Effector memory CD4-positive, alpha-beta T cell (primary cell): Measurements from ENCODE around the gene LHX3.

Source experiments
- DNase-seq, 3 donors: peaks; one replicate each; pipeline ENCODE4 v3.0.0-alpha.2; 2020
- H3K27ac ChIP-seq: 2 replicates; pipeline ENCODE4 v1.7.0; 2013; ENCODE audit warnings: mild to moderate bottlenecking, low read length, moderate library complexity; ENCODE audit not compliant: insufficient read depth, poor library complexity, severe bottlenecking
- H3K27me3 ChIP-seq: replicated peaks from 2 replicates; pipeline ENCODE4 v1.7.0; 2013; ENCODE audit warnings: mild to moderate bottlenecking, low read length; ENCODE audit not compliant: insufficient read depth, control insufficient read depth, poor library complexity, severe bottlenecking
- H3K36me3 ChIP-seq: 2 replicates; pipeline ENCODE4 v1.7.0; 2013; ENCODE audit warnings: mild to moderate bottlenecking, low read length, moderate library complexity; ENCODE audit not compliant: control insufficient read depth, insufficient read depth
- H3K4me1 ChIP-seq: 2 replicates; pipeline ENCODE4 v1.7.0; 2013; ENCODE audit warnings: low read length, mild to moderate bottlenecking; ENCODE audit not compliant: control insufficient read depth, insufficient read depth, poor library complexity, severe bottlenecking
- H3K4me3 ChIP-seq: 2 replicates; pipeline ENCODE4 v1.7.0; 2013; ENCODE audit warnings: low read length, low read depth, mild to moderate bottlenecking; ENCODE audit not compliant: insufficient read depth, poor library complexity, severe bottlenecking
- H3K9me3 ChIP-seq: 2 replicates; pipeline ENCODE4 v1.7.0; 2013; ENCODE audit warnings: mild to moderate bottlenecking, low read length, moderate library complexity; ENCODE audit not compliant: control insufficient read depth

The LHX3 gene

GRCh38 chr9:136247947-136248637 lies 43.2 kb upstream of the LHX3 start:
- no peaks in the 10 kb centered on the region for H3K9me3 ChIP-seq
- no peaks in the 10 kb centered on the region for H3K27me3 ChIP-seq
- no peak overlapping the region for H3K27ac ChIP-seq
- peaks cover 25% of the 10 kb centered on the region for H3K4me1 ChIP-seq
- no peak for DNase-seq
- H3K4me3 ChIP-seq: no peak overlapping the region
- no peaks in the 10 kb centered on the region for H3K36me3 ChIP-seq

- H3K36me3 ChIP-seq: no peaks in the 10 kb centered on the region
- H3K4me1 ChIP-seq: peaks cover 25% of the 10 kb centered on the region
- H3K4me3 ChIP-seq: no peak overlapping the region
- no peaks in the 10 kb centered on the region for H3K9me3 ChIP-seq
- DNase-seq: no peak
- H3K27me3 ChIP-seq: no peaks in the 10 kb centered on the region
- no peak overlapping the region for H3K27ac ChIP-seq
Observed at GRCh38 chr9:136247551-136247916, 42.6 kb upstream of the LHX3 start.

- no peak for DNase-seq
- Histone ChIP-seq H3K9me3 (no peaks in the 10 kb centered on the region), H3K27me3 (no peaks in the 10 kb centered on the region), H3K4me3 (no peak overlapping the region), H3K4me1 (peaks cover 25% of the 10 kb centered on the region), H3K27ac (no peak overlapping the region), H3K36me3 (no peaks in the 10 kb centered on the region)
Observed at GRCh38 chr9:136246849-136247550, 42.1 kb upstream of the LHX3 start.

GRCh38 chr9:136245219-136246150 lies 40.6 kb upstream of the LHX3 start, which contains the start of gene QSOX2:
Gene QSOX2, minus strand, starts transcription at chr9:136245812. Its CDS starts 9 bp downstream, at chr9:136245803.
- H3K27ac ChIP-seq: peak within 1 kb of the TSS; percentile 30
- no peaks in the 10 kb centered on the region for H3K36me3 ChIP-seq
- peak within 1 kb of the TSS; percentile 58 for H3K4me3 ChIP-seq
- peaks cover 25% of the 10 kb centered on the region for H3K4me1 ChIP-seq
- H3K9me3 ChIP-seq: no peaks in the 10 kb centered on the region
- peak; percentile 73 to 79 (median 77) for DNase-seq
- no peaks in the 10 kb centered on the region for H3K27me3 ChIP-seq

GRCh38 chr9:136244969-136245218 lies 40.0 kb upstream of the LHX3 start:
- H3K36me3 ChIP-seq: no peaks in the 10 kb centered on the region
- no peaks in the 10 kb centered on the region for H3K27me3 ChIP-seq
- H3K27ac ChIP-seq: peak overlapping the region; percentile 30

GRCh38 chr9:136244122-136244968 lies 39.4 kb upstream of the LHX3 start:
- H3K9me3 ChIP-seq: no peaks in the 10 kb centered on the region
- peaks cover 25% of the 10 kb centered on the region for H3K4me1 ChIP-seq
- H3K27ac ChIP-seq: peak overlapping the region; percentile 30
- DNase-seq: peak in 1 of 3 donors; percentile 11
- peak overlapping the region; percentile 58 for H3K4me3 ChIP-seq
- H3K36me3 ChIP-seq: no peaks in the 10 kb centered on the region
- no peaks in the 10 kb centered on the region for H3K27me3 ChIP-seq

More at GRCh38 chr9:136244969-136245218, 40.0 kb upstream of the LHX3 start:
- Histone ChIP-seq H3K9me3 (no peaks in the 10 kb centered on the region), H3K4me3 (peak overlapping the region; percentile 58), H3K4me1 (peaks cover 25% of the 10 kb centered on the region)
- DNase-seq: no peak

GRCh38 chr9:136243631-136244030 lies 38.7 kb upstream of the LHX3 start:
- Histone ChIP-seq H3K27me3 (no peaks in the 10 kb centered on the region), H3K4me1 (peaks cover 25% of the 10 kb centered on the region), H3K4me3 (no peak overlapping the region), H3K9me3 (no peaks in the 10 kb centered on the region), H3K36me3 (no peaks in the 10 kb centered on the region), H3K27ac (peak overlapping the region; percentile 5)
- no peak for DNase-seq

GRCh38 chr9:136242918-136243525 lies 38.1 kb upstream of the LHX3 start:
- Histone ChIP-seq H3K4me1 (peaks cover 25% of the 10 kb centered on the region), H3K4me3 (no peak overlapping the region), H3K27me3 (no peaks in the 10 kb centered on the region), H3K27ac (no peak overlapping the region), H3K36me3 (no peaks in the 10 kb centered on the region), H3K9me3 (no peaks in the 10 kb centered on the region)
- no peak for DNase-seq

- Histone ChIP-seq H3K27me3 (no peaks in the 10 kb centered on the region), H3K4me1 (peaks cover 25% of the 10 kb centered on the region), H3K36me3 (no peaks in the 10 kb centered on the region), H3K4me3 (no peak overlapping the region), H3K27ac (no peak overlapping the region), H3K9me3 (no peaks in the 10 kb centered on the region)
- no peak for DNase-seq
Observed at GRCh38 chr9:136242248-136242647, 37.3 kb upstream of the LHX3 start.
